Measurements from ENCODE around the gene SUFU.

SUFU gene

DNA sequence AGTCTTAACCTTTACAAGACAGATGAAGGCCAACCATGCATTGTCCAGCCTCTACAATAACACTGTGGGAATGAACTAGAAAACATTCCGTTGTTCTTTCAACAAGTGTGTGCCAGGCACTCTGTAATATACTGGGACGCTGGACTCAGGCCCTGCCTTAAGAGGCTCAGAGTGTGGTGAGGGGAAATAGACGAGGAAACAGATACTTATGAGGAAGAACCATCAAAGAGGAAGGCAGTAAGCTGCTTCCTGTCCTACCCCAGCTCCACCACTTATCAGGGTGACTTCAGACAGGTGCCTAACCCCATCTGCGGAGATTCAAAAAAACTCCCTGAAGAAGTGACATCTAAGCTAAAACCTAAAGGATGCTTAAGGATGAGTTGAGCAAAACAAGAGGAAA lies 131.6 kb downstream of the SUFU start:
- DNase-seq (ENCODE audit: low spot score), result no peak

DNA sequence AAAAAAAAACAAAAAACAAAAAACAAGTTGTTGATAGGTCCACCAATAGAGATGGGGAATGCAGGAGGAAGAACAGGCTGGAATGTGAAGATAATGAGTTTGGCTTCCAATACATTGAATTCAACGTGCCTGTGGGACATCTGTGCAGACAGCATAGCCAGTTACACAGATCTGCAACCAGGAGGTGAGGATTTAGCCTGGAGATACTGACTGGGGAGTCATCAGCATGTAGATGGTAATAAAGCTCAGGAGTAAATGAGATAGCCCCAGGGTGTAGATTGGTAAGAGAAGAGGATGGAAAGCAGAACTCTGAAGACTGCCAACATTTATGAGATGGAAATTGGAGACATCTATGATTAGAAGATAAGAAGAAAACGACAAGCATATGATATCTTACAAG lies 135.8 kb downstream of the SUFU start:
- no peak for DNase-seq (ENCODE audit: low spot score)

DNA sequence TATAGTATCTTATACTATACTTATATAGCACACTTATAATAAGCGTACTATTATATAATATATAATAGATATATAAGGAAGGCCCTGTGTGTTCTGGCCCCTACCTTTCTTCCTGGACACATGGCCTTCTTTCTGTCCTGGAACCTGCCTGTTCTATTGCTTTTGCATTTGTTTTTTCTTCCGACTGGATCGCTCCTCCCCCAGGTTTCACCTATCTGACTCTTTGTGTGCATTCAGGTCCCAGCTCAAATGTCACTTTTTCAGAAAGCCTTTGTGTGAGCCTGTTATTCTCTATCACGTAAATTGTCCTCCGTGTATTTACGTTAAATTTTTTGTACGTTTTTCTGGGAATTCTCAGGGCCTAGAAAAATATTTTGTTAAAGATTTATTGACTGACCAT lies 137.6 kb downstream of the SUFU start:
- no peak for DNase-seq (ENCODE audit: low spot score)

DNA sequence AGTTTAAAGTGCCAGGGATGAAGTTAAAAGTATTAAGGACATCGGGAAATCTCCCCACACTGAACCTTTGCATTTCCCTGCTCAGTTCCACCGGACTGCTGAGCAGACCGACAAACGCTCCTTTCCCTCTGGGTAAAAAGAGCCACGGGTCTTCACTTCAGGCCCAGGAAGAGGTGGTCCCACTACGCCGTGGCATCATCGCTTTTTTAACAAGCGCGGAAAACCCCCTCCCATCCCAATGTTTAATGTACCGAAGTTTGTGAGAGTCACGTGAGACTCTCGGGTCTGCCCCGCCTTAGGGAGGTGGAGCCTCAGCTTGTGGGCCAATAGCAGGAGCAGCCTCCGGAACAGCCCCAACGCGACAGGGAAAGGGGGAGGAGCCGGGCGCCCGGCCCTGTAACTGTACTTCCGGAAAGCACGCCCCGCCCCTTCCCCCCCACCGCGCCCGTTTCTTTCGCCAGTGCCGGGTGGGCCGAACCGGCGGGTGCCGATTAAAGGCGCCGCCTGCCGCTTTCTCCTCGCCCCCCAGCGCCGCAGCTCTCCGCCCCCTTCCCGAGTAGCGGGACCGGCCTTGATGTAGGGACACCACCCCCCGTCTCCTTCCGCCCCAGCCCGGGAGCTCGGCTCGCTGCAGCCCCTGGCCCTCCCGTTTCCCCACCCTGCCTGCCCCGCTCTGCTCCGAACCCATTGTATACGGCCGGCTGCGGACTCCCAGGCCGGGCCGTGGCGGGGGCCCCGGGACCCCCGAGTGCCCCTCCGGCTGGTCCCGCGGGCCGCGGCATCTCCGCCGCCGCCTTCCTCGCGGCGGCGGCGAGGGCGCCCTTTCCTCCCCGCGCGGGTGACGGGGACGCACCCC lies 138.3 kb downstream of the SUFU start:
- DNase-seq (ENCODE audit: low spot score), result peak; percentile 92

DNA sequence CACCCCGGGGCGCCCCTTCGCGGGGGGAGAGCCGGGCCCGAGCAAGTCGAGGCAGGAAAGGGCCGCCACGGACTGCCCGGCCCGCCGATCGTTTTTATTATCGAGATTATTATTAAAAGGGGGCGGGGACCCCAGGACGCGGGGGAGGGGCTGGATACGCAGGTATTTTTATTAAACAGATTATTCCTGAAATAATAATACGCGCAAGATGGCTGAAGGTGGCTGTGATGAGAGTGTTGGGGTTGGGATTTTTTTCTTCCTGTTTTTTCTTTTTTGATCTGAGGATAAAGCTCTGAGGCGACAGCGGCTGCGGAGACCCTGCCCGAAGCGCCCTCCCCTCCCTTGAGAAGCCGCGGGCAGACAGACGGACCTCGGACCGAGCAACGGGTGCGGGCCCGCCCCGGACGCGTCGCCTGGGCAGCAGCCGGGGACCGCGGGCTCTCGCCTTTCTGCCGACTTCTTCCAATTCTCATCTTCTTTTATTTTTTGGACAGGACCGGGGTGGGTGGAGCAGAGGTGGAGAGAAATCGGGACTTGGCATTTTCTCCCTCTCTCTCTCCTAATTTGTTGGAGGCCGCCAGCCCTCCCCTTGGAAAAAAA lies 139.1 kb downstream of the SUFU start:
- DNase-seq (ENCODE audit: low spot score), result no peak

DNA sequence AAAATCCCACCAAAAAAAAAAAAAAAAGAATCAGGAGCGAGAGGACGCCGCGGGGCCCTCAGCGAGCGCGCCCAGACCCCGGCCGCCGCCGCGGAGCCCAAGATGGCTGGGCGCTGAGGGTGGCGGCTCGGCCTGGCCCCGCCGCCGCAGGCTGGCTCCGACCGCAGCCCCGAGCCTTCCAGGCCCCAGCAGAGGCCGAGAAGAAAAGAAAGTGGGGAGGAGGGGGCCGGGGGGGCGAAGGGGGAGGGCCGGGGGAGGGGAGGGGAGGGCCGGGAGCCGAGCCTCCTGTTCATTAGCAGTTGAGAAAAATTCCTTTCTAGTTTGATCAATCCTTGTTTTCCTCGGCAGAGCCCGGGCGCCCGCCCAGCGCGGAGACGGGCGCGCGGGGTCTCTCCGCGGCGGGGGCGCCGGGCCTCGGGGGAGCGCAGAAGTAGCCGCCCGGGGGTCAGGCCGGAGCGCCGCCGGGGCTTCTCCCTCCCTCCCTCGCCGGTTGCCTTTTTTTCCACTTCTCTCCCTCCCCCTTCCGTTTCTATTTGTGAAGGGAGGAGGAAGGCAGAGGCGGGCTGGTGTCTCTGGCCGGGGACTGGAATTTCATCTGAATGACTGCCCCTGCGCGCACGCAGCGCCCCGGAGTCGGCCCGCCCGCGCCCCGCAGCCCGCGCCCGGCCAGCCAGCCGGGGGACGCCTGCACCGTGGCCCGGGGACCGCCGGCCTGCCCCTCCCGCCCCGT lies 139.7 kb downstream of the SUFU start:
- DNase-seq (ENCODE audit: low spot score), result no peak

DNA sequence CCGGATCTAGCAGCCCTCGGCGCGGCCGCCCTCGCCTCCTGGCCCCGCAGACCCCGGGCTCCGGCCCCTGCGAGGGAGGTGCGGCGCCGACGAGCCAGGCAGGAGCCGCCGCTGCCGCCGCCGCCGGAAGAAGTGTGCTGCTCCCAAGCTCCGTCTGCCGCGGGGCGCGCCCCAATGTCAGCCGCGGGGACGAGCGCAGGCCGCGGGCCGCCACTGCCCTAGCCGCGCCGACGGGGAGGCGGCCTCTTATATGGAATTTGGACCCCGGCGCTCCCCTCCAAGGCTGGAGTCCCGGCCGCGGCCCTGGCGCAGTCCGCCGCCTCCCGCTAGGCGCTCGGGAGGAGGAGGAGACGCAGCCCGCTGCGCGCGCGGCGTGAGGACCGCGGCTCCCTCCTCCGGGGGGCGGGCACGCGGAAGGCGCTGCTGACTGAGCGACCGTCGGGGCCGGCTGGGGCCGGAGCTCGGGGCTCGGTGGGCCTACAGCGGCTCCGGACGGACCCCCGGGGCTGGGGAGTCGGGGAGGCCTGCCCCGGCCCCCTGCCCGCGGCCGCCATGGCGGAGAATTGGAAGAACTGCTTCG lies 140.4 kb downstream of the SUFU start, which contains the start of gene TRIM8:
TRIM8 (plus strand) TSS at position 414 of the 580 bp plus-strand sequence; CDS start at position 553, 139 bp downstream.
- DNase-seq (ENCODE audit: low spot score), result no peak

DNA sequence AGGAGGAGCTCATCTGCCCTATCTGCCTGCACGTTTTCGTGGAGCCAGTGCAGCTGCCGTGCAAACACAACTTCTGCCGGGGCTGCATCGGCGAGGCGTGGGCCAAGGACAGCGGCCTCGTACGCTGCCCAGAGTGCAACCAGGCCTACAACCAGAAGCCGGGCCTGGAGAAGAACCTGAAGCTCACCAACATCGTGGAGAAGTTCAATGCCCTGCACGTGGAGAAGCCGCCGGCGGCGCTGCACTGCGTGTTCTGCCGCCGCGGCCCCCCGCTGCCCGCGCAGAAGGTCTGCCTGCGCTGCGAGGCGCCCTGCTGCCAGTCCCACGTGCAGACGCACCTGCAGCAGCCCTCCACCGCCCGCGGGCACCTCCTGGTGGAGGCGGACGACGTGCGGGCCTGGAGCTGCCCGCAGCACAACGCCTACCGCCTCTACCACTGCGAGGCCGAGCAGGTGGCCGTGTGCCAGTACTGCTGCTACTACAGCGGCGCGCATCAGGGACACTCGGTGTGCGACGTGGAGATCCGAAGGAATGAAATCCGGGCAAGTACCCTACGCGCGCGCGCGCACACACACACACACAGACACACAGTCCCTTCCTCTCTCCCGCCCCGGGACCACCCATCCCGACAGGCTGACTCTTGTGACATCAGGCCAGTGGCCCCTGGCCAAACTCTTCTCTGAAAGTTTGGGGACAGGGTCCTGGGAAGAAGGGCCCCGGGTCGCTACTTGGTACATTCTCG lies 141.0 kb downstream of the SUFU start:
- DNase-seq (ENCODE audit: low spot score), result no peak

DNA sequence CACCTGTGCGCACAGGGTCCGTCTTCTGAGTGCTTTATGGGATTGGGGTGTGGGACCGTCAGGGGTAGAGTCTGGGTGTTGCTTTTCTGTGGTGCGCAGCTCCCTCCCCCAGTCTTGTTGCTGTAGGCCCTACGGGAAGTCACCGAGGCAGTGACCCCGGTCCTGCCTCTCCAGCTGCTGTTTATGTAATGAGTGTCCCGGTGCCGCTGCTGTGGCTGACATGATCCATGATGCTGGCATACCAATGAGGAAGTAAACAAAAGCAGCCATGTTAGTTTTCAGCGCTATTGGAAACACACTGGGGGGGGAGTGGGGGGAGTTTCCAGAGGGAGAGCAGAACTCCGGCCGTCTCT lies 141.6 kb downstream of the SUFU start:
- no peak for DNase-seq (ENCODE audit: low spot score)

DNA sequence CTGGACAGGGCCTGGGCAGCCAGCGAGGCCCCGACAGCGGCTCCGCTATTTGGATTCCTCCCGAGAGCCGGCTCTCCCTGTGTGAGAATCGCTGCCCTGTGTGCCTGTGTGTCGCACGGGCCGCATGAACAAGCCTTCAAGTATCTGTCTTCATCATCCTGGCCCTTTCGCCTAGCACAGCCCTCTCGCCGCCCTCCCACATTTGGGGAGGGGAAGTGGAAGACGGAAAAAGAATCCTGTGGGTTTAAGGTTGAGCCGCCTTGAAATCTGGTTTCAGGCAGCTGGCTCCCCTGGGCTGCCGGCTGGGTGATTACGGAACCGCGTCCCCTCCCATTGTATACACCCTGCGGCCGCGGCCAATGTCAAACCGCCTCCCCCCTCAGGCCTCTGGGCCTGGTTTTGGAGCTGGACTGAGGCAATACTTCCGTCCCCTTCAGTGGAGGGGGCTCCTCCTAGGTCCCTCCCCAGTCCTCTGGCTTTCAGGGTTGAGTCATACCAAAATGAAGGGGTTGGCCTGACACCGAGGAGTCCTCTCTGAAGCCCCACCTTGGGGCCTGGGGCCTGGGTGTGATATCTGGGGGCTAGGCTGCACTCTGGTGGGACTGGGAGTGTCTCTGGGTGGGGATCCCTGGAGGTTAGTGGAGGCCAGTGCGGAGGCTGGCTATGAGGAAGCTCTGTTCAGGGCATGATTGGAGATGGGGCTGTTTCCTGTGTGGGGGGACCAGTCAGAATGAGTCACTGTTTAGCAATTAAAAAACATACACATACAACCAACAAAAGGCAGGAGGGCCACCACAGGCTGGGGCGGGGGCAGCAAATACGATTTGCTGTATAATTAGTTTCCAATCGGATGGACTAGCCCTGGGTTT lies 142.2 kb downstream of the SUFU start:
- peak; percentile 92 for DNase-seq (ENCODE audit: low spot score)

DNA sequence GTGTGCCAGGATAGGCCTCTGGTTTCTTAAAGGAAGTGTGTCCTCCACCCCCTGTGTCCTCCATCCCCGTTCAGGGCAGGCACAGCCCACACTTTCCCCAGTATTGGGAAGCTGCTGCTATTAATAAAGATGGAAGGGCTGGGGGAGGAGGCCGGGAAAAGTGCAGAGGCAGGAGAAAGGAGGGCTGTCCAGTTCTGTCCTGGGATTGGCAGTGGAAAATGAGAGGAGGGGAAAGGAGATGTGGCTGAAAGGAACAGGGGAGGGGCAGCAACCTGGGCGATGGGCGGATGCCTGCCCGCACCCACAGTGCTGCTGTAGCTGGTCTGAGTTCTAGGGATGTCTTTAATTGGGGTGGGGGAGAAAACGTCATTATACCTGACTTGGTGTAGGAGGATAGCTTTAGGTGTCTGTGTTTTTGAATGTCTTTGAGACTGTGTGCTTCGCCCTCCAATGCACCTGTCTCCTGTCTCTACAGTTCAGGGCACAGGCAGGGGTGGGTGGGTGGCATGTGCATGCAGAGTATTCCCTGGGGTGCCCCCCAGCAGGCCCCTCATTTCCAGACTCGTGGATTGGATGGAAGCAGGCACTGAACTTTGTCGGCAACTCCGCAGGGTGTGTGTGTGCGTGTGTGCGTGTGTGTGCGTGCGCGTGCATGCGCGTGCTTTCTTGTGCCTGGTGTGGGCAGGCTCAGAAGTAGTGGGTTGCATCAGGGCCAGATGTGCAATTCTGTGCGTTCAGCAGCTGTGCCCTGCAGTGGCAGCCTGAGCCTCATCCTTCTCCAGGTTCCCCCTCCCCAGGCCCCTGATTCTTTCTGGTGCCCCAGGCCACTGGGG lies 143.1 kb downstream of the SUFU start:
- DNase-seq (ENCODE audit: low spot score), result no peak

DNA sequence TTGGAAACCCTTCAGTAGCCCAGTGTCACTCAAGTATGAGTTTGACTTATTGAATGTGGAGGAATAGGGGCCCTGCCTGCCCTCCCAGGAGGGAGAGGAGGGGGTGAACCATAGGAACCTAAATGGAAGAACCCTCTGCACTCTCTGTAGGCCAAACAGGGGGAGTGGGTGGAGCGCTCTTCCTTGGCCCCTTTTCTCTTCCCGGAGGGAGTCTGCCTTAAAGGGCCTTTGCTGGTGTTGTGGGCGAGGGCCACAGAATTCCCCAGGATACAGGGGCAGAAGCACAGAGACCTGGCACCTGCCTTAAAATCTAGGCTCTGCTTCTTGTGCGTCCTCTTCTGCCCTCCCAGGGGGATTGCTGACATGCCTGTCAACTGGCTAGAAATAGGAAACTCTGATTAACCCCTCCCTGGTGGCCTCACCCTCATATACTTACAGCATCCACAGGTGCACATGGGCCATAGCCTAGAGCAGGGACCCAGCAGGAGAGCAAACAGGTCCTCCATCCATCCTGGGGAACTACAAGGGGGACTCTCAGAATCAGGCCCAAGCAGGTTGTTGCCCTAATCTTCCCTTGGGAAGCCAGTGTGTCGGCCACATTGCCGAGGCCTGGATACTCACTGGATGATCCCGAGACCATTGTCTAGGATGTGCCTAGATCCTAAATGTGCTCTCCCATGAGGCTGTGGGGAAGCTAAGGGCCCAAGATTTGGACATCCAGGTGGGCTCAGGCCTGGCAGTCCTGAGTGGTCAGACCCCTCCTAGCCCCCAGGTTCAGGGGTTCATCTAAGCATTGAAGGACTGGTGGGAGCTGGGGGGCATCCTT lies 143.9 kb downstream of the SUFU start:
- DNase-seq (ENCODE audit: low spot score), result no peak

DNA sequence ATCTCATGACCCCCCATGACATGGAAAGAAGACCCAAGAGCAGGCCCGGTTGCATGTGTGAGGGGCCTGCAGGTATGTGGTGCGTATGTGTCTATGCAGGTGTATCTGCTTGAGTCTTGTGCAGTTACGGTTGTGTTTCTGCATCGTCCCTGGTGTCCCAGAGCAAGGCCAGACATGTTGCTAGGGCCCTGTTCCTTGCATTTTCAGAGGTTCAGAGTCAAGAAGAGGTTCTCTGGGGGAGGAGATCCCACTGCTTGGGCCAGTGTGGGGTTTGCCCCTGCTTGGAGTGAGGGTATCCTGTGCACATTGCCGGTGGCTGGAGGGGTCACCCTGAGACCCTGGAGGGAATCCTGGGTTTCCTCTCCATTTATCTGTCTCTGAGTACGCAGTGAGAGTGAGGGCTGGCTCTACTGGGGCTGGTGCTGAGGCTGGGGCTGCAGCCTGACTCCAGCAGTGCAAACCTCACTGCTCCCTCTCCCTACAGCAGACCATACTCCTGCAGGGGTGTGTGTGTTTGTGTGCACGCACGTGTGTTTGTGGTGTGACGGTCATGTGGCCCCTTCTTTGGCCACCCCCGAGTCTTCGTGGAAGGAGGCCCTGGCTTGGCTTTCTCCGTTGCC lies 144.6 kb downstream of the SUFU start:
- no peak for DNase-seq (ENCODE audit: low spot score)

DNA sequence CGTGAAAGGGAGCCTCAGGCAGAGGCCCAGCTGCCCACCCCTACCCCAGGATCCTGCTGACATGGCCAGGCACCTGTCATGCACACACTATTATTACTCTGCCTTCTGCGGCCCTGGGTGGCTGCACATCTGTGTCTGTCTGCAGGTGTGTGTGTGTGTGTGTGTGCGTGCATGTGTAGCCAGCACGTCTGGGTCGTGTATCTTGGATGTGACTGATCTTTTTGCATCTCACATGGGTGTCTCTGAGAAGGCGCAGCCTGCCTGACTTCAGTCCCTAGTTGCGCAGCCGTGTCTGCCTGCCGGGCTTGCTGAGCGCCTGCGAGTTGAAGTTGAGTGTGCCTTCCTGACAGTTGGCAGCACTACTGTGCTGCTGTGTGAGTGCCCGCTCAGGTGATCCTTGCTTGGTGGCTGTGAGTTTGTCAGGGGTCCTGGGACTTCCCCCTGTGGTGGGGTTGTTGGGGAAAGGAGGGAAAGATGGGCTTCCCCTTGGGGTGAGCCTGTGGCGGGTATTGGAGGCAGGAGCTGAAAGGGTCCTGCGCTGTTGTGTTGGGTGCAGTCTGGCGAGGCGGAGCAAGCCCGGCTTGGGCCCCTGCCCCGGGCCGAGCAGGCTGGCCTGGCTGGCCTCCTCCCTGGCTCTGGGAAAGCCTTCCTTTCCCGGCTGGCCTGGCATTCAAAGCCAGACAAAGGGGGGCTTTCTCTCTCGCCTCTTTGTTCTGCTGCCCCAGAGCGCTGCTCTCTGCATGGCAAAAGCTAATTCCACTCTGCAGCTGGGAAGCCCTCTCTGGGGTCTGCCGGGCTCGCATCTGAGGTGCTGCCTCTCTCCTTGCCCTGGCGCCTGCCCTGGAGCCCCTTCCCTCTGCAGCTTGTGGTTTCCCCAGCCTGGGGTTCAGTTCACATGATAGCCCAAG lies 145.4 kb downstream of the SUFU start:
- DNase-seq (ENCODE audit: low spot score), result no peak

DNA sequence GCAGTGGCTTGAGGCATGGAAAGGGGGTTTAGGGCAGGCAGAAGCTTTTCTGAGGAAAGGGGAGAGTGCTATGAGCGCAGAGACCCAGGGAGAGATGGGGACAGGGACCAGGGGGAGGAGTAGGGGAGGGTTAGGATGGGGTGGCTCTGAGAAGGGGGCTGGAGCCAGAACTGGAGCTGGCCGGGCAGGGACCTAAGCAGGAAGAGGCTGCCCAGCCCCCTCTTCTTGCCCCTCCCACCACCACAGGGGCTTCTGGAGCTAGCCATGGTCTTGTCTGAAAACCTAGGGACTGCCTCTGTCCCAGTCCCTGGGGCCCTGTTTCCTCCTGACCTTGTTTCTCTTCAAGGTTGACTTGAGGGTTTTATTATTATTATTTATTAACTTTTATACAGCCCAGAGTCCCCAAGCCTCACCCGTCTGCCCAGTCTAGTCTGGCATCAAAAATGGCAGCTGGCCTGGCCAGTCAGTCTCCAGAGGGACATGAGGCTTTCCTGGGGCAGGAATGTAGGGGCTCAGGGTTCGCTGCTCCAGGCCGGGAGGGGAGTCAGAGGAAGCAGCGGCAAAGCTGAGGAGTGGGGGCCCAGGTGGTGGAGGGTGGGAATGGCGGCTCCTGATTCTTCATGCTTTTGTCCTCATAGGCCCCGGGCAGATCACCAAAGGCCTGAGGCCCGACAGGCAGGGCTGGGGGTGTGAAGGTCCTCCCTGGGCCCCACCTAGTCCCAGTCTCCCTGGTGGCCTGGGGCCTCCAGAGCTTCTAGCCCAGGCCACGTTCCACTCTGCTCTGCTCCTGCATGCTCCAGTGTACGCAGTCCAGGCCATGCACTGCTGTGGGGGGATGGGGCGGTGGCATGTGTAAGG lies 146.3 kb downstream of the SUFU start:
- DNase-seq (ENCODE audit: low spot score), result no peak

DNA sequence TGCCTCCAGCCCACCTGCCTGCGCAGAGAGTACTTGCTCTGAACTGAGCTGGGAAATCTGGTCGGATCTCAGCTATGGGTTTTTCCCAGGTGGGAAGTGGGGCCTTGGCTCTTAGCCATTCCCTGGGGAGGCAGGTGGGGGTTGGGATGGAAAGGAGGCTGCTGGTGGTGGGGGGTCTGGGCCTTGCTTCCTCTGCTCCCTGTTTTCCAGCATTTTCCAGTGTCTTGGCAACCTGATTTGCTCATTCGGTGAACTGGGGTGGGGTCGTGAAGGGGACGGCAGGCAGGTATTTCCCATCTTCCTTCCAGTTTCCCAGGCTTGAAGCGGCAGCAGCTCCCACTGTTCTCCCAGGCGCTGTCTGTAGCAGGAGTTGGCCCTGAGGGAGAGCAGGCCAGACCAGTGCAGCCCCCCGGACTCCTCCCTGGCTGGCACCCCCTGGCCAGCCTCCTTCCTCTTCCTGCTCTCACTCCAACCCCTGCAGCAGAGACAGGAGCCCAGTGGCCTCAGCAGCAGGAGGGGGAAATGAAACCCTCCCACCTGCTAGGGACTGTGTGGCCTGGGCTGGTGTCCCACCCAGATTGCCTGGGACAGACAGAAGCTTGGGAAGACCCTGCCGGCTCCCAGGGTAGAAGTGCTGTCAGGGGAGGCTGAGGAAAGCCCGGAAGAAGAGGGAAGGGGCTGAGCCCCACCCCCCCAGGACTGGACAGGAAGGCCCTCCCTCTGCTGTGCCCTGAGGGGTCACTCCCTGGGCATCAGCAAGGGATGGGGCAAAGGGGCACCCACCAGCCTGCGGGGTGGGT lies 147.1 kb downstream of the SUFU start:
- no peak for DNase-seq (ENCODE audit: low spot score)
